Neural progenitor cell (in vitro differentiated cells): Measurements from ENCODE around the gene CDH13. TPM values are rescaled to one million over a fixed set of nuclear protein-coding genes. Genes with fewer than 3 reads are reported as not detected.

Source experiments
- DNase-seq: peaks from one replicate; pipeline ENCODE4 v3.0.0-alpha.2; 2016; ENCODE audit warnings: low spot score
- H2AFZ ChIP-seq: fragments of 200-600 bp; sonication (generic); replicated peaks from 2 replicates; pipeline ENCODE4 v1.6.1; 2016; ENCODE audit warnings: antibody characterized with exemption
- H3F3A ChIP-seq: fragments of 200-600 bp; sonication (generic); 2 replicates; pipeline ENCODE4 v1.6.1; 2016; ENCODE audit warnings: antibody characterized with exemption, low read depth
- H3K27ac ChIP-seq: fragments of 200-600 bp; sonication (generic); 2 replicates; pipeline ENCODE4 v1.5.1; 2016; ENCODE audit warnings: mild to moderate bottlenecking
- H3K27me3 ChIP-seq: fragments of 200-600 bp; sonication (generic); 2 replicates; pipeline ENCODE4 v1.6.1; 2016; ENCODE audit warnings: mild to moderate bottlenecking, moderate library complexity
- H3K36me3 ChIP-seq: fragments of 200-600 bp; sonication (generic); 2 replicates; pipeline ENCODE4 v1.5.1; 2016
- H3K4me1 ChIP-seq: fragments of 200-600 bp; sonication (generic); 2 replicates; pipeline ENCODE4 v1.6.1; 2016; ENCODE audit warnings: mixed run types
- H3K4me2 ChIP-seq: fragments of 200-600 bp; sonication (generic); 2 replicates; pipeline ENCODE4 v1.6.1; 2016
- H3K4me3 ChIP-seq: fragments of 200-600 bp; sonication (generic); 2 replicates; pipeline ENCODE4 v1.5.1; 2016
- H3K79me2 ChIP-seq: fragments of 200-600 bp; sonication (generic); 2 replicates; pipeline ENCODE4 v1.6.1; 2016; ENCODE audit warnings: low read depth
- H3K9ac ChIP-seq: fragments of 200-600 bp; sonication (generic); 2 replicates; pipeline ENCODE4 v1.6.1; 2016
- H3K9me3 ChIP-seq: fragments of 200-600 bp; sonication (generic); 2 replicates; pipeline ENCODE4 v1.5.1; 2016; ENCODE audit warnings: low read depth
- H4K20me1 ChIP-seq: fragments of 200-600 bp; sonication (generic); 2 replicates; pipeline ENCODE4 v1.6.1; 2016; ENCODE audit warnings: low read depth
- H3K27ac Mint-ChIP-seq: 3 replicates; pipeline ENCODE4 v1.8.0; 2021; ENCODE audit warnings: mixed read lengths
- H3K27me3 Mint-ChIP-seq: 2 replicates; pipeline ENCODE4 v1.8.0; 2022; ENCODE audit warnings: low read depth, mild to moderate bottlenecking, inconsistent platforms, moderate library complexity, mixed read lengths; ENCODE audit not compliant: insufficient read depth
- H3K36me3 Mint-ChIP-seq: 3 replicates; pipeline ENCODE4 v1.8.0; 2021; ENCODE audit warnings: mixed read lengths
- H3K4me1 Mint-ChIP-seq: 3 replicates; pipeline ENCODE4 v1.8.0; 2021; ENCODE audit warnings: mixed read lengths
- H3K4me3 Mint-ChIP-seq: 3 replicates; pipeline ENCODE4 v1.8.0; 2021; ENCODE audit warnings: mild to moderate bottlenecking, moderate library complexity, mixed read lengths
- H3K9me3 Mint-ChIP-seq: 3 replicates; pipeline ENCODE4 v1.8.0; 2020; ENCODE audit warnings: mixed read lengths
- EZH2 ChIP-seq: fragments of 200-600 bp; sonication (generic); IDR thresholded peaks from 2 replicates; pipeline ENCODE4 v1.6.1; 2017; ENCODE audit warnings: antibody characterized with exemption, mild to moderate bottlenecking, moderate library complexity
- EZH2phosphoT487 ChIP-seq: fragments of 200-600 bp; sonication (generic); IDR thresholded peaks from 2 replicates; pipeline ENCODE4 v1.6.1; 2017; ENCODE audit warnings: antibody characterized with exemption
- total RNA-seq: library from RNA; depleted of rRNA; stranded (reverse); fragments of >200 nt; gene quantifications from 2 replicates; pipeline ENCODE4 v1.2.3, GENCODE V29; 2015; ENCODE audit warnings: low replicate concordance
- TF ChIP-seq, protein P1 (sequence below): fragments of 200-600 bp; sonication (generic); IDR thresholded peaks from 2 replicates; pipeline ENCODE4 v1.5.1; 2017; ENCODE audit warnings: antibody characterized with exemption, mild to moderate bottlenecking

The CDH13 gene
- total RNA-seq, 1 donor from 2014 or later: 3.0 TPM

GRCh38 chr16:82605076-82605475, 21.7 kb upstream of the CDH13 start:
- Histone ChIP-seq H3K27me3 (no peaks in the 10 kb centered on the region), H3F3A (no peaks in the 10 kb centered on the region), H3K4me1 (peaks cover 13% of the 10 kb centered on the region), H3K79me2 (no peaks in the 10 kb centered on the region), H3K4me2 (no peak overlapping the region), H3K36me3 (no peaks in the 10 kb centered on the region), H3K4me3 (no peak overlapping the region), H2AFZ (no peak overlapping the region), H4K20me1 (no peaks in the 10 kb centered on the region), H3K9ac (no peak overlapping the region), H3K27ac (no peak overlapping the region), H3K9me3 (no peaks in the 10 kb centered on the region)
- Mint-ChIP-seq H3K9me3 (peaks cover 5% of the 10 kb centered on the region), H3K36me3 (no peaks in the 10 kb centered on the region), H3K4me3 (no peak overlapping the region), H3K27me3 (peaks cover 6% of the 10 kb centered on the region), H3K27ac (no peak overlapping the region), H3K4me1 (peaks cover 16% of the 10 kb centered on the region)
- TF ChIP-seq, protein P1, sequence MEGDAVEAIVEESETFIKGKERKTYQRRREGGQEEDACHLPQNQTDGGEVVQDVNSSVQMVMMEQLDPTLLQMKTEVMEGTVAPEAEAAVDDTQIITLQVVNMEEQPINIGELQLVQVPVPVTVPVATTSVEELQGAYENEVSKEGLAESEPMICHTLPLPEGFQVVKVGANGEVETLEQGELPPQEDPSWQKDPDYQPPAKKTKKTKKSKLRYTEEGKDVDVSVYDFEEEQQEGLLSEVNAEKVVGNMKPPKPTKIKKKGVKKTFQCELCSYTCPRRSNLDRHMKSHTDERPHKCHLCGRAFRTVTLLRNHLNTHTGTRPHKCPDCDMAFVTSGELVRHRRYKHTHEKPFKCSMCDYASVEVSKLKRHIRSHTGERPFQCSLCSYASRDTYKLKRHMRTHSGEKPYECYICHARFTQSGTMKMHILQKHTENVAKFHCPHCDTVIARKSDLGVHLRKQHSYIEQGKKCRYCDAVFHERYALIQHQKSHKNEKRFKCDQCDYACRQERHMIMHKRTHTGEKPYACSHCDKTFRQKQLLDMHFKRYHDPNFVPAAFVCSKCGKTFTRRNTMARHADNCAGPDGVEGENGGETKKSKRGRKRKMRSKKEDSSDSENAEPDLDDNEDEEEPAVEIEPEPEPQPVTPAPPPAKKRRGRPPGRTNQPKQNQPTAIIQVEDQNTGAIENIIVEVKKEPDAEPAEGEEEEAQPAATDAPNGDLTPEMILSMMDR: no peak
- no peak for TF ChIP-seq EZH2phosphoT487
- TF ChIP-seq EZH2: no peak
- no peak for DNase-seq

DNA sequence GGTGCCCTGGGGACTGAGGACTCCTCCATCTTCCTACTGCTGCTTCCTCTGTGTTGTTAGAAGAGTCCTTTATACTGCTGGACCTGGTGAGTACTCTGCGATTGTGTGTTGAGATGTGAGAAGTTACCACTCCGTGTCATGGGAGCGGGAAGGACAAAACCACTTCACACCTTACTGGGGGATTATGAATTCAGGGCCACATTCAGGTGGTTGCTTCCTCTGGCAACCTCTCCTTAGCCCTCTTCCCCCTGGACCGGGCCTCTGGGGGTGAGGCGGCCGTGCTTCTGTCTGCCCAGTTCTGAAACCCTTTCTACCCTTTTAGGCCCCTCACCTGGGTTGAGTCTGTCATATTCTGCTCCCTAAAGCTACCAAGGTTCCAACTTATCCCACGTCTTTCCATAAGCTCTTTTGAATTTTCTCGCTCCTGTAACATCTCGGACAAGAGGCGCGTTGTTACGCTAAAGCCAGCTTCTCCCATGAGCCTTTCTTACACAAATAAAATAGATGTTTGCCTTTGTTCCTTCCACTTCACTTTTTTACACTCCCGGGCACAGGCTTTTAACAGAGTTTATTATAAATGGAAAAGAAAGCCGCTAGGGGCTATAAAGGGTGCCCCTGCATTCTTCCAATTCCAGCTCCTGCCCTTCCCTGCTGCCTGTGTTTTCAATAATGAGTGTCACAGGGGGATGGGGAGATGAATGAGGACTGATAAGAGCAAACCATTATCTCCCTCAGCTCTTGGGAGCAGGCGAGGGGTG, 20.7 kb upstream of the CDH13 start:
- H3K9ac ChIP-seq: no peak overlapping the region
- H3K27ac ChIP-seq: no peak overlapping the region
- no peak for TF ChIP-seq EZH2
- TF ChIP-seq, protein P1: peak; percentile 6
- H3K27me3 ChIP-seq: no peaks in the 10 kb centered on the region
- Mint-ChIP-seq H3K27ac (peak overlapping the region; percentile 51), H3K4me3 (no peak overlapping the region), H3K9me3 (peaks cover 2% of the 10 kb centered on the region), H3K27me3 (peaks cover 6% of the 10 kb centered on the region), H3K4me1 (peaks cover 16% of the 10 kb centered on the region), H3K36me3 (no peaks in the 10 kb centered on the region)
- peak; percentile 38 for DNase-seq
- no peaks in the 10 kb centered on the region for H3K79me2 ChIP-seq
- no peak overlapping the region for H3K4me3 ChIP-seq
- peak overlapping the region; percentile 53 for H3K4me2 ChIP-seq
- H3K9me3 ChIP-seq: no peaks in the 10 kb centered on the region
- H3K36me3 ChIP-seq: no peaks in the 10 kb centered on the region
- peaks cover 13% of the 10 kb centered on the region for H3K4me1 ChIP-seq
- H4K20me1 ChIP-seq: no peaks in the 10 kb centered on the region
- H3F3A ChIP-seq: no peaks in the 10 kb centered on the region
- H2AFZ ChIP-seq: peak overlapping the region; percentile 26

DNA sequence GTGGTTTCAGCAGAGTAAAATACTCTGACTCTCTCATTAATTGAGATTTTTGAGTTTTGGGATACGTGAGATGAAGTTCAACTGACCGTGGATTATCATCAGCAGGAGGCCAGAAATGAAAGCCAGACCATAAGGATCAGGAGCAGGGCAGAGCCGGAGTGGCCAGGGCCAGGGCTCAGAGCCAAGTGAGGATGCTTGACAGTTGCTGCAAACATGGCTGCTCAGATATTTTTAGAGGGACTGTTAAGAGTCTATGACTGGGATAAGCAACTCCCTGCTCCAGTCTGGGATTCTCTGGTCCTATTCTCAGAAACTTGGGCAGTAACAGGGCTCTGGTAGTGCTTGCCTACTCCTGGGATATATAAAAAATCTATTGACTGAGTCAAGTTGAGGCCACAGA, 17.6 kb upstream of the CDH13 start:
- Mint-ChIP-seq H3K27ac (no peak overlapping the region), H3K36me3 (no peaks in the 10 kb centered on the region), H3K4me1 (peaks cover 12% of the 10 kb centered on the region), H3K9me3 (no peaks in the 10 kb centered on the region), H3K27me3 (peaks cover 8% of the 10 kb centered on the region), H3K4me3 (no peak overlapping the region)
- no peak overlapping the region for H3K27ac ChIP-seq
- no peaks in the 10 kb centered on the region for H4K20me1 ChIP-seq
- H3K9ac ChIP-seq: no peak overlapping the region
- H3K4me1 ChIP-seq: peaks cover 13% of the 10 kb centered on the region
- TF ChIP-seq, protein P1: no peak
- no peak for TF ChIP-seq EZH2
- TF ChIP-seq EZH2phosphoT487: no peak
- H2AFZ ChIP-seq: no peak overlapping the region
- no peaks in the 10 kb centered on the region for H3K36me3 ChIP-seq
- H3K9me3 ChIP-seq: no peaks in the 10 kb centered on the region
- no peak overlapping the region for H3K4me3 ChIP-seq
- DNase-seq: no peak
- H3F3A ChIP-seq: no peaks in the 10 kb centered on the region
- H3K4me2 ChIP-seq: no peak overlapping the region
- no peaks in the 10 kb centered on the region for H3K79me2 ChIP-seq
- no peaks in the 10 kb centered on the region for H3K27me3 ChIP-seq
